ENCODE data around the gene EDARADD.

The EDARADD gene

GRCh38 chr1:236429715-236430274, 35.7 kb downstream of the EDARADD start:
- ChIA-PET POLR2A (no interaction called here), CTCF (interaction anchor here (0.6 kb wide), 1 partner anchor 30 kb away, joined by 3 read pairs; no protein-coding TSS in a partner anchor)
- Histone ChIP-seq H3K27ac (ENCODE audit: insufficient read depth in 1 of 2, low read depth in 1 of 2, low read length in 2 of 2, poor library complexity in 1 of 2, severe bottlenecking in 2 of 2) (no peak overlapping the region), H3K4me1 (ENCODE audit: control extremely low read depth in 1 of 4, control insufficient read depth in 4 of 4, insufficient read depth in 4 of 4, low read length in 3 of 4) (no peaks in the 10 kb centered on the region), H3K9me3 (ENCODE audit: control extremely low read depth in 1 of 5, control insufficient read depth in 4 of 5, insufficient read depth in 2 of 5, low read depth in 1 of 5, low read length in 4 of 5) (no peaks in the 10 kb centered on the region), H3K4me3 (ENCODE audit: control insufficient read depth in 1 of 7, extremely low read depth in 1 of 7, insufficient read depth in 4 of 7, low read depth in 2 of 7, low read length in 6 of 7) (no peak overlapping the region), H3K36me3 (ENCODE audit: control insufficient read depth in 4 of 4, insufficient read depth in 4 of 4, low read length in 3 of 4) (peaks cover 0 to 4% (median 2%) of the 10 kb centered on the region in 4 experiments), H3K27me3 (replicated peaks in 2 of 5; ENCODE audit: control insufficient read depth in 4 of 5, insufficient read depth in 5 of 5, low read length in 4 of 5) (no peaks in the 10 kb centered on the region)
- DNase-seq, result no peak

- Histone ChIP-seq H3K4me3 (ENCODE audit: control insufficient read depth in 1 of 7, extremely low read depth in 1 of 7, insufficient read depth in 4 of 7, low read depth in 2 of 7, low read length in 6 of 7) (no peak overlapping the region), H3K36me3 (ENCODE audit: control insufficient read depth in 4 of 4, insufficient read depth in 4 of 4, low read length in 3 of 4) (peaks cover 0 to 8% (median 0%) of the 10 kb centered on the region in 4 experiments), H3K27ac (ENCODE audit: insufficient read depth in 1 of 2, low read depth in 1 of 2, low read length in 2 of 2, poor library complexity in 1 of 2, severe bottlenecking in 2 of 2) (no peak overlapping the region), H3K9me3 (ENCODE audit: control extremely low read depth in 1 of 5, control insufficient read depth in 4 of 5, insufficient read depth in 2 of 5, low read depth in 1 of 5, low read length in 4 of 5) (peaks cover 0 to 5% (median 0%) of the 10 kb centered on the region in 5 experiments), H3K27me3 (replicated peaks in 2 of 5; ENCODE audit: control insufficient read depth in 4 of 5, insufficient read depth in 5 of 5, low read length in 4 of 5) (no peaks in the 10 kb centered on the region), H3K4me1 (ENCODE audit: control extremely low read depth in 1 of 4, control insufficient read depth in 4 of 4, insufficient read depth in 4 of 4, low read length in 3 of 4) (no peaks in the 10 kb centered on the region)
- ChIA-PET POLR2A (no interaction called here), CTCF (interaction anchor here (1.2 kb wide), 1 partner anchor 8 kb away, joined by 3 read pairs; no protein-coding TSS in a partner anchor)
- WGBS (ENCODE audit: insufficient coverage), result 97% methylated on average over 3 of the region's 6 CpGs
- DNase-seq, result no peak
Observed at GRCh38 chr1:236433819-236434315, 39.8 kb downstream of the EDARADD start.

GRCh38 chr1:236438614-236439013, 44.5 kb downstream of the EDARADD start:
- H3K27me3 ChIP-seq (replicated peaks in 2 of 5; ENCODE audit: control insufficient read depth in 4 of 5, insufficient read depth in 5 of 5, low read length in 4 of 5), result no peaks in the 10 kb centered on the region
- H3K4me3 ChIP-seq (ENCODE audit: control insufficient read depth in 1 of 7, extremely low read depth in 1 of 7, insufficient read depth in 4 of 7, low read depth in 2 of 7, low read length in 6 of 7), result no peak overlapping the region
- H3K36me3 ChIP-seq (ENCODE audit: control insufficient read depth in 4 of 4, insufficient read depth in 4 of 4, low read length in 3 of 4), result peaks cover 0 to 13% (median 0%) of the 10 kb centered on the region in 4 experiments
- DNase-seq, result no peak
- ChIA-PET POLR2A (no interaction called here), CTCF (interaction anchor here (1.5 kb wide), 1 partner anchor 13 kb away, joined by 5 read pairs; no protein-coding TSS in a partner anchor)
- no peaks in the 10 kb centered on the region for H3K4me1 ChIP-seq (ENCODE audit: control extremely low read depth in 1 of 4, control insufficient read depth in 4 of 4, insufficient read depth in 4 of 4, low read length in 3 of 4)
- H3K27ac ChIP-seq (ENCODE audit: insufficient read depth in 1 of 2, low read depth in 1 of 2, low read length in 2 of 2, poor library complexity in 1 of 2, severe bottlenecking in 2 of 2), result no peak overlapping the region
- WGBS (ENCODE audit: insufficient coverage), result 100% methylated on average over 2 of the region's 9 CpGs
- peaks cover 0 to 11% (median 0%) of the 10 kb centered on the region in 5 experiments for H3K9me3 ChIP-seq (ENCODE audit: control extremely low read depth in 1 of 5, control insufficient read depth in 4 of 5, insufficient read depth in 2 of 5, low read depth in 1 of 5, low read length in 4 of 5)

- no peak overlapping the region for H3K4me3 ChIP-seq (ENCODE audit: control insufficient read depth in 1 of 7, extremely low read depth in 1 of 7, insufficient read depth in 4 of 7, low read depth in 2 of 7, low read length in 6 of 7)
- H3K27ac ChIP-seq (ENCODE audit: insufficient read depth in 1 of 2, low read depth in 1 of 2, low read length in 2 of 2, poor library complexity in 1 of 2, severe bottlenecking in 2 of 2), result no peak overlapping the region
- no peak for DNase-seq
- H3K4me1 ChIP-seq (ENCODE audit: control extremely low read depth in 1 of 4, control insufficient read depth in 4 of 4, insufficient read depth in 4 of 4, low read length in 3 of 4), result no peaks in the 10 kb centered on the region
- peaks cover 0 to 13% (median 0%) of the 10 kb centered on the region in 5 experiments for H3K9me3 ChIP-seq (ENCODE audit: control extremely low read depth in 1 of 5, control insufficient read depth in 4 of 5, insufficient read depth in 2 of 5, low read depth in 1 of 5, low read length in 4 of 5)
- peaks cover 0 to 16% (median 0%) of the 10 kb centered on the region in 4 experiments for H3K36me3 ChIP-seq (ENCODE audit: control insufficient read depth in 4 of 4, insufficient read depth in 4 of 4, low read length in 3 of 4)
- POLR2A ChIA-PET, result no interaction called here
- WGBS (ENCODE audit: insufficient coverage), result no CpG with 5 or more reads among the region's 2 CpGs
- CTCF ChIA-PET, result interaction anchor here (1.0 kb wide), 1 partner anchor 10 kb away, joined by 4 read pairs; no protein-coding TSS in a partner anchor
- H3K27me3 ChIP-seq (replicated peaks in 2 of 5; ENCODE audit: control insufficient read depth in 4 of 5, insufficient read depth in 5 of 5, low read length in 4 of 5), result no peaks in the 10 kb centered on the region
Observed at GRCh38 chr1:236440373-236440772, 46.3 kb downstream of the EDARADD start.

GRCh38 chr1:236450779-236451178, 56.7 kb downstream of the EDARADD start:
- no peaks in the 10 kb centered on the region for H3K4me1 ChIP-seq (ENCODE audit: control extremely low read depth in 1 of 4, control insufficient read depth in 4 of 4, insufficient read depth in 4 of 4, low read length in 3 of 4)
- peaks cover 0 to 2% (median 0%) of the 10 kb centered on the region in 4 experiments for H3K36me3 ChIP-seq (ENCODE audit: control insufficient read depth in 4 of 4, insufficient read depth in 4 of 4, low read length in 3 of 4)
- no CpG with 5 or more reads among the region's 5 CpGs for WGBS (ENCODE audit: insufficient coverage)
- ChIA-PET CTCF (interaction anchor here (0.7 to 1.8 kb wide), 4 partner anchors 11 to 344 kb away, joined by 3 to 5 read pairs (median 4); no protein-coding TSS in a partner anchor), POLR2A (no interaction called here)
- no peaks in the 10 kb centered on the region for H3K27me3 ChIP-seq (replicated peaks in 2 of 5; ENCODE audit: control insufficient read depth in 4 of 5, insufficient read depth in 5 of 5, low read length in 4 of 5)
- no peak overlapping the region for H3K27ac ChIP-seq (ENCODE audit: insufficient read depth in 1 of 2, low read depth in 1 of 2, low read length in 2 of 2, poor library complexity in 1 of 2, severe bottlenecking in 2 of 2)
- no peak for DNase-seq
- no peaks in the 10 kb centered on the region for H3K9me3 ChIP-seq (ENCODE audit: control extremely low read depth in 1 of 5, control insufficient read depth in 4 of 5, insufficient read depth in 2 of 5, low read depth in 1 of 5, low read length in 4 of 5)
- no peak overlapping the region for H3K4me3 ChIP-seq (ENCODE audit: control insufficient read depth in 1 of 7, extremely low read depth in 1 of 7, insufficient read depth in 4 of 7, low read depth in 2 of 7, low read length in 6 of 7)

GRCh38 chr1:236451796-236452373, 57.8 kb downstream of the EDARADD start:
- Histone ChIP-seq H3K4me3 (ENCODE audit: control insufficient read depth in 1 of 7, extremely low read depth in 1 of 7, insufficient read depth in 4 of 7, low read depth in 2 of 7, low read length in 6 of 7) (no peak overlapping the region), H3K27me3 (replicated peaks in 2 of 5; ENCODE audit: control insufficient read depth in 4 of 5, insufficient read depth in 5 of 5, low read length in 4 of 5) (no peaks in the 10 kb centered on the region), H3K27ac (ENCODE audit: insufficient read depth in 1 of 2, low read depth in 1 of 2, low read length in 2 of 2, poor library complexity in 1 of 2, severe bottlenecking in 2 of 2) (no peak overlapping the region), H3K9me3 (ENCODE audit: control extremely low read depth in 1 of 5, control insufficient read depth in 4 of 5, insufficient read depth in 2 of 5, low read depth in 1 of 5, low read length in 4 of 5) (no peaks in the 10 kb centered on the region), H3K4me1 (ENCODE audit: control extremely low read depth in 1 of 4, control insufficient read depth in 4 of 4, insufficient read depth in 4 of 4, low read length in 3 of 4) (no peaks in the 10 kb centered on the region), H3K36me3 (ENCODE audit: control insufficient read depth in 4 of 4, insufficient read depth in 4 of 4, low read length in 3 of 4) (peaks cover 0 to 2% (median 0%) of the 10 kb centered on the region in 4 experiments)
- DNase-seq, result peak; percentile 34 to 64 (median 56)
- ChIA-PET CTCF (interaction anchor here (0.8 to 1.9 kb wide), 10 partner anchors 13 to 347 kb away, joined by 3 to 6 read pairs (median 4); no protein-coding TSS in a partner anchor), POLR2A (no interaction called here)
- WGBS (ENCODE audit: insufficient coverage), result 75% methylated on average over 3 of the region's 6 CpGs

- H3K4me3 ChIP-seq (ENCODE audit: control insufficient read depth in 1 of 7, extremely low read depth in 1 of 7, insufficient read depth in 4 of 7, low read depth in 2 of 7, low read length in 6 of 7), result no peak overlapping the region
- DNase-seq, result no peak
- H3K27me3 ChIP-seq (replicated peaks in 2 of 5; ENCODE audit: control insufficient read depth in 4 of 5, insufficient read depth in 5 of 5, low read length in 4 of 5), result no peaks in the 10 kb centered on the region
- CTCF ChIA-PET, result interaction anchor here (0.9 to 1.1 kb wide), 2 partner anchors 345 to 1324 kb away, joined by 3 read pairs; no protein-coding TSS in a partner anchor
- POLR2A ChIA-PET, result no interaction called here
- peaks cover 0 to 3% (median under 1%) of the 10 kb centered on the region in 4 experiments for H3K36me3 ChIP-seq (ENCODE audit: control insufficient read depth in 4 of 4, insufficient read depth in 4 of 4, low read length in 3 of 4)
- no peaks in the 10 kb centered on the region for H3K9me3 ChIP-seq (ENCODE audit: control extremely low read depth in 1 of 5, control insufficient read depth in 4 of 5, insufficient read depth in 2 of 5, low read depth in 1 of 5, low read length in 4 of 5)
- 100% methylated on average over 3 of the region's 4 CpGs for WGBS (ENCODE audit: insufficient coverage)
- H3K4me1 ChIP-seq (ENCODE audit: control extremely low read depth in 1 of 4, control insufficient read depth in 4 of 4, insufficient read depth in 4 of 4, low read length in 3 of 4), result no peaks in the 10 kb centered on the region
- H3K27ac ChIP-seq (ENCODE audit: insufficient read depth in 1 of 2, low read depth in 1 of 2, low read length in 2 of 2, poor library complexity in 1 of 2, severe bottlenecking in 2 of 2), result no peak overlapping the region
Observed at GRCh38 chr1:236455243-236455642, 61.2 kb downstream of the EDARADD start.

Data from common myeloid progenitor, CD34-positive (primary cell).